Activated CD8-positive, alpha-beta T cell treated with anti-CD3 and anti-CD28 coated beads for 36 hours (primary cell): ENCODE results near the gene COCH. TPM values are rescaled to one million over a fixed set of nuclear protein-coding genes. Genes with fewer than 3 reads are reported as not detected.
A peak's percentile ranks its signal among the peaks of the same experiment; 100 is the strongest.

Experiments used
- ATAC-seq: fragments of 200-7000 bp; cut with Tn5 transposase; one replicate; pipeline ENCODE4 v1.10.0; 2021; ENCODE audit warnings: mild to moderate bottlenecking, moderate library complexity
- CTCF ChIA-PET: fragments of 350-600 bp; sonication (Branson Sonifier 250); formaldehyde crosslinking; loops from one replicate; lab custom pipeline; 2021; ENCODE audit warnings: antibody characterized with exemption; lab: Charles Lee
- POLR2A ChIA-PET: fragments of 350-600 bp; sonication (Branson Sonifier 250); formaldehyde crosslinking; loops from one replicate; lab custom pipeline; 2021; ENCODE audit warnings: antibody characterized with exemption; lab: Charles Lee
- DNase-seq: peaks from one replicate; pipeline ENCODE4 v3.0.0-alpha.2; 2020
- H3K27ac Mint-ChIP-seq: one replicate; pipeline ENCODE4 v1.8.0; 2021; ENCODE audit warnings: mild to moderate bottlenecking, mixed read lengths
- H3K27me3 Mint-ChIP-seq: one replicate; pipeline ENCODE4 v1.8.0; 2021; ENCODE audit warnings: mixed read lengths
- H3K36me3 Mint-ChIP-seq: one replicate; pipeline ENCODE4 v1.8.0; 2021; ENCODE audit warnings: low read depth, mixed read lengths
- H3K4me1 Mint-ChIP-seq: one replicate; pipeline ENCODE4 v1.8.0; 2021; ENCODE audit warnings: low read depth, mixed read lengths
- H3K4me3 Mint-ChIP-seq: one replicate; pipeline ENCODE4 v1.8.0; 2021; ENCODE audit warnings: mild to moderate bottlenecking, moderate library complexity, mixed read lengths
- H3K9me3 Mint-ChIP-seq: one replicate; pipeline ENCODE4 v1.8.0; 2021; ENCODE audit warnings: mixed read lengths
- CTCF ChIP-seq: fragments of 200-600 bp; IDR thresholded peaks from one replicate; pipeline ENCODE4 v1.8.0; 2022; ENCODE audit warnings: antibody characterized with exemption, mild to moderate bottlenecking
- intact Hi-C: fragments of 100-400 bp; cut with micrococcal nuclease; formaldehyde crosslinking; loops from one replicate; pipeline ENCODE4 v1.10.0; 2022
- total RNA-seq, 2 experiments: library from RNA; stranded (reverse); gene quantifications; one replicate each; pipeline ENCODE4 v1.2.3, GENCODE V29; 2021

Gene COCH
- total RNA-seq, 2 experiments from 2014 or later, result 5.8 TPM

GRCh38 chr14:30874999-30875787 is 834 bp downstream of the COCH start:
- Mint-ChIP-seq H3K36me3 (no peaks in the 10 kb centered on the region), H3K27ac (no peak overlapping the region), H3K27me3 (peaks cover 44% of the 10 kb centered on the region), H3K9me3 (no peaks in the 10 kb centered on the region), H3K4me1 (peaks cover 13% of the 10 kb centered on the region), H3K4me3 (peak overlapping the region; percentile 74)
- CTCF ChIA-PET, result interaction anchor here (1.3 kb wide), 1 partner anchor 36 kb away, joined by 3 read pairs; no protein-coding TSS in a partner anchor
- no peak for TF ChIP-seq CTCF
- POLR2A ChIA-PET, result no interaction called here
- ATAC-seq (peak; percentile 41), DNase-seq (peak; percentile 22)
- intact Hi-C loops, result no loop called here

GRCh38 chr14:30875788-30876053 is 1.4 kb downstream of the COCH start:
- H3K9me3 Mint-ChIP-seq, result no peaks in the 10 kb centered on the region
- intact Hi-C loops, result no loop called here
- H3K27ac Mint-ChIP-seq, result no peak overlapping the region

GRCh38 chr14:30876692-30877091 is 2.3 kb downstream of the COCH start:
- Mint-ChIP-seq H3K36me3 (no peaks in the 10 kb centered on the region), H3K4me1 (peaks cover 13% of the 10 kb centered on the region), H3K4me3 (no peak overlapping the region), H3K27ac (no peak overlapping the region), H3K9me3 (no peaks in the 10 kb centered on the region), H3K27me3 (peaks cover 36% of the 10 kb centered on the region)
- intact Hi-C loops, result no loop called here
- no peak for ATAC-seq
- ChIA-PET POLR2A (no interaction called here), CTCF (interaction anchor here (1.2 kb wide), 1 partner anchor 11 kb away, joined by 3 read pairs; no protein-coding TSS in a partner anchor)
- DNase-seq, result no peak
- no peak for TF ChIP-seq CTCF

More at GRCh38 chr14:30875788-30876053, 1.4 kb downstream of the COCH start:
- ChIA-PET CTCF (interaction anchor here (1.2 kb wide), 1 partner anchor 12 kb away, joined by 3 read pairs; no protein-coding TSS in a partner anchor), POLR2A (no interaction called here)
- ATAC-seq (no peak), DNase-seq (no peak)
- Mint-ChIP-seq H3K4me3 (peak overlapping the region; percentile 74), H3K27me3 (peaks cover 41% of the 10 kb centered on the region), H3K4me1 (peaks cover 13% of the 10 kb centered on the region), H3K36me3 (no peaks in the 10 kb centered on the region)
- no peak for TF ChIP-seq CTCF

- no peaks in the 10 kb centered on the region for H3K9me3 Mint-ChIP-seq
- intact Hi-C loops, result no loop called here
- CTCF ChIA-PET, result no interaction called here
These were observed 8.1 kb downstream of the COCH start for GRCh38 chr14:30882431-30882830.

More at GRCh38 chr14:30882431-30882830, 8.1 kb downstream of the COCH start:
- Mint-ChIP-seq H3K4me3 (no peak overlapping the region), H3K27me3 (peaks cover 3% of the 10 kb centered on the region), H3K27ac (no peak overlapping the region), H3K36me3 (no peaks in the 10 kb centered on the region), H3K4me1 (no peaks in the 10 kb centered on the region)
- ATAC-seq (no peak), DNase-seq (no peak)
- TF ChIP-seq CTCF, result no peak
- POLR2A ChIA-PET, result no interaction called here
